NCI-H345 treated with DMSO at 0.1 percent for 48 hours (cell line): Measurements from ENCODE around the gene TTLL5.

ENCODE experiments used
- DNase-seq: peaks from one replicate; lab custom pipeline; 2025; ENCODE audit not compliant: unreplicated experiment; lab: John Stamatoyannopoulos, UW

Gene TTLL5

GRCh38 chr14:75726321-75726720 is 65.3 kb downstream of the TTLL5 start:
- no peak for DNase-seq

DNA sequence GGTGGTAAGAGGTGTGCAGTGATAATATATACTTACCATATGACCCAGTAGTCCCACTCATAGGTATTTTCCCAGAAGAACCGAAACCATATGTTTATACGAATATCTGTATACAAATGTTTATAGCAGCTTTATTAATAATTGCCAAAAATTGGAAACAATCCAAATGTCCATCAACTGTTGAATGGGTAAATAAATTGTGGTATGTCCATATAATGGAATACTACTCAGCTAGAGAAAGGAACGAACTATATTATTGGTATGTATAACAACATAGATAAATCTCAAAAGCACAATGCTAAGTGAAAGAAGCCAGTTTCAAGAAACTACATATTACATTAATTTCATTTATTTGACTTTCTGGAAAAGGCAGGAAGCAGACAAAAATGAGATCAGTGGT is 66.1 kb downstream of the TTLL5 start:
- no peak for DNase-seq

GRCh38 chr14:75732888-75733287 is 71.8 kb downstream of the TTLL5 start:
- DNase-seq, result no peak

DNA sequence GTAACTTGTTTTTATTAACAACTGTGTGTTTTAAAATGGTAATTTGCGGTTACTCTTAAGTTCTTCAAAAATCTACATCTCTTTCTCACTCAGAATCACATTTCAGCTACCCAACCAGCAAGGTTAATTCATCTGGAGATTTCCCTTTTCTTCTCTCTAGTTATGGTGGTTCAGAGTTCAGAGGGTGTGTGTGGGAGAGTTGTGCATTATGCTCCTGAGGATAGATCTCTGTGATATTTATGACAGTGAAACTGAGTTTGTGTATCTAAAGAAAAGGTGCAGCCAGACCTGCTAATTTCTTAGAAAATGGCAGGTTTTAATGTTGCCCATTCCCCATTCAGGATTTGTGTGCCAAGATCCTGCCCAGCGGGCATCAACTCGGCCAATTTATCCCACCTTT is 73.8 kb downstream of the TTLL5 start:
- no peak for DNase-seq

GRCh38 chr14:75736845-75737485 is 75.9 kb downstream of the TTLL5 start:
- no peak for DNase-seq

DNA sequence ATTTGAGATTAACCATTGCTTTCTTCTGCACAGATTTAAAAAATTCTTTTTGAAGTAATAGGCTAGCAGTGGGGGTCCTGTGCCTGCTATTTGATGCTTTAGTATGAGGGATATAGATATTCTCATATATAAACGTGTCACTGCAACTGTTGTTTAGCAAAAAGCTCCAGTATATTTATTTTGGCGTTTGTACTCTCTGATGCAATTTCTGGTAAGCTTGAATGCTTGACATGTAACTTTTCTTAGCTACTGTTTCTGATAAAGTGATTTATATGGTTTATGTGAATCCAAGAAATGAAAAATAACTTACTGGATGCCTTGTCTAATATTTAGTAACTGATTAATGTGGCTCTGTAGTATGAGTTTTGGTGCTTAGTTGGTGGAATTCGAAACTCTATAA is 77.1 kb downstream of the TTLL5 start:
- no peak for DNase-seq

DNA sequence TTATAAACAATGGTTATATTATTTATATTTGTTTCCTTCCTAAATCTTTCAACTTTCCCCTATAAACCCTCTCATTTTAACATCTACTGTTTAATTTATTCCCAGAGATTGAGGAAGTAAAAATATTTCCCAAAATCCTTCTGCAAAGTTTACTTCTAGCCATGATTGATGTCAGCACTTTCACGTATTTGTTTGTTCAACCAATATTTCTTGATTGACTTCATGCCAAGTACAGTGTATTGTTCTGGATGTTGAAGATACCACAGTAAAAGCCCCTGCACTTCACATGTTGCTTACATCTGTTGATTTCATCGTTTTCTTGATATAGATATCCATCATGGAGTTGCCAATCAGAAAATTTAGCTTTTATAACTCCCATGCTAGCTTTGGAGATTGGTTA is 81.8 kb downstream of the TTLL5 start:
- DNase-seq, result no peak

DNA sequence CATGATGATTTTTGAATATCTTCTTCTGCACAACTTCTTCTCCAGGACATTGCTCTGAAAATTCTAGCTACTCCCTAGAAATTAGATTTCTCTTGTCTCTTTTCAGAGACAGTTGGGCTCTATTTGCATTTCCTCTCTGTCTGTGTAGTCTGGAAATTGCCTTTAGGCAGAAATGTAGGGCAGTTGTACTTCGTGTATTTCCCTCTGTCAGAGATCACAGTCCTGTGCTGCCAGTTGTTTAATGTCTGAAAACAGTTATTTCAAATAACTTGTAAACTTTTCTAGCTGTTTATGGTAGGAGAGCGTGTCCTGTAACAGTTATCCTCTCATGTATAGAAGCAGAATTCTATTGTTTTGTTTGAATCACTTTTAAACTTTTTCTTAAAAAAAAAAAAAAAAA is 86.9 kb downstream of the TTLL5 start:
- DNase-seq, result no peak

DNA sequence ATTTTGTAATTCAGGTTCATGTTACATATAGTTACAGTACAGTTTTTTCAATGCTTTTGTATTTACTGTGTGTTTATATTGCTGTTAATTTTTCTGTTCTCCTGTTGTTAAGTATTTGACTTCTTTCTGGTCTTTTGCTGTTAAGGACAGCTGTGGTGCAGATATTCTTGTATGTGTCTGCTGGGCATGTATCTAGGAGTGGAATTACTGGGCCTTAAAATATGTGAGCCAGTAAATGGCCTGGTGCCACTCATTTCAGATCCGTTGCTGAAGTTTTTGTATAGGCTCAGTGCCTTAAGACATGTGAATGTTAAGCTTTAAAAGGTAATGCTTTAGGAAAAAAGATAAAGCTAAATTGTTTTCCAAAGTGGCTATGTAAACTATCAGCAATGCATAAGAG is 87.3 kb downstream of the TTLL5 start:
- DNase-seq, result no peak

DNA sequence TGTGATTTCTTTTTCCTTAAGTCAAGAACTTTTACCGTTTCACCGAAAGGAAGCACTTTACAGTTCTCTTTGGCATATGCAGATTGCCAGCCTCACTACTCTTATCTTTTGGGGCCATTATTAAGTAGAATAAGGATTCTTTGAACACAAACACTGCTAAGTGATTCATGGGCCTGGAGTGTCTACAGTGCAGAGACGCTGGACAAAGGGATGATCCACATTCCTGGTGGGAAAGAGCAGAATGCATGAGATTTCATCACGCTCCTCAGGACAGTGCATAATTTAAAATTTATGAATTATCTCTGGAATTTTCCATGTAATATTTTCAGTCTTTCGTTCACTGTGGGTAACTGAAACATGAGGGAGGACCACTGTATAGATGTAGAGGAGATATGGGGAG is 90.2 kb downstream of the TTLL5 start:
- DNase-seq, result no peak

GRCh38 chr14:75752086-75752485 is 91.0 kb downstream of the TTLL5 start:
- no peak for DNase-seq

DNA sequence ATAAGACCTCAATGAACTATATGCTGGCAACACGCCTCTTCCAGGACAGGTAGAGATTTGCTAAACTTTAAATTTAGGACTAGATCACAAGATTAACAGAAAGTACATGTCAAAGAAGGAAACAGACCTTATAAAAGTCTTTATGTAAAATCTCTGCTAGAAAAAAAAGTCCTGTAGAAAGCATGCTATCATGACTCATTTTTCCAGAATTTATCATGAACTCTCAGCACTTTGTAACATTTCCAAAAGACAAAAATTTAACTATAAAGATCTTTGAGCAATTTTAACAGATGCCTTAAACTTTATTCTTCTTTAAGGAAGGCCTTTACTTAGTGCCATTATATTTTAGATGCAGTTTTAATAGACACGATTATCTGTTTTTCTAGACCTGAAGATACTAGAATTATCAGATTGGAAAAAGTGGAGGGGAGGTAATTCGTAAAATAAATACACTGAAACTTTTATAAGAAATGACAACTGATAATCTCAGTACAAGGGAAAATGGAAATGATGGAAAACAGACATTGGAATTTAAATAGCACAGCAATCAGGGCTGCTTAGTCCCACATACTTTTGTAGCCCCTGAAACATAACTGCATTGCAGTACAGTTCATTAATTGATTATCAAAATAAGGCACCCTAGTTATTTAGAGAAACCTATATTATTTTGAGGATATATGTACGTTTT is 92.0 kb downstream of the TTLL5 start:
- DNase-seq, result no peak

GRCh38 chr14:75753696-75754095 is 92.7 kb downstream of the TTLL5 start:
- no peak for DNase-seq

DNA sequence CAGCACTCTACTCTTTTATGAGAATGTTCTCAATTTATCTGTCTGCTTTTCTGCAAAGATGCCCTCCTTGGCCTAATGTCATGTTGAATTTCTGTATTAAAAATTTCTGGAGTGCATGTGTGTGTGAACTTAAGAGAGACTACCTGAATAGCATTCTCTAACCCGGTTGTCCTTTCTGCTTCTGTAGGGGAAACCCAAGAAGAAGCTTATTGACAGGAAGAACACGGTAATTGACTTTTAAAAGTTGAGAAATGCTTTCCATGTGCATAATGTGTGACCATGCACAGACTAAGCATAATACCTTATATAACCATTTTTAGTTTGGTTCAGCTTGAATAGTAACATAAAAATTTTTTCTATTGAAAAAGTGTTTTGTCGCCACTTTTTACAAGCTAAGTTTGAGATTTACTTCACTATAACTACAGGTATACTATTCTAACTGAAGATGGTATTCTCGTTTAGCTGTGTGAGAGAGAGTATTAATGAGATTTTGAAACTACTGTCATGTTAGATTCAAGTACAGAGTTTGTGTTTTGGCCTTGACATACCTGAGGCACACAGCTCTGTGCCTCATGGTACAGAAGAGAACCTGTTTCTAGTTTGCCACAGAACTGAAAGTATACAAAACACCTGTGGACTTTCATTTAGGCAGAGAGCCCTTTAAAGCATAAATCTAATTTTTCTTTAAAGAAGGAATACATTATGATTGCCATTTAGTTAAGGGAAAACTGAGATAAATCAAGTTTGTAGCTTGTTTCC is 96.8 kb downstream of the TTLL5 start:
- no peak for DNase-seq

- DNase-seq, result no peak
These were observed 103.0 kb downstream of the TTLL5 start for GRCh38 chr14:75764020-75764419.

- no peak for DNase-seq
These were observed 108.1 kb downstream of the TTLL5 start for GRCh38 chr14:75769047-75769685.

DNA sequence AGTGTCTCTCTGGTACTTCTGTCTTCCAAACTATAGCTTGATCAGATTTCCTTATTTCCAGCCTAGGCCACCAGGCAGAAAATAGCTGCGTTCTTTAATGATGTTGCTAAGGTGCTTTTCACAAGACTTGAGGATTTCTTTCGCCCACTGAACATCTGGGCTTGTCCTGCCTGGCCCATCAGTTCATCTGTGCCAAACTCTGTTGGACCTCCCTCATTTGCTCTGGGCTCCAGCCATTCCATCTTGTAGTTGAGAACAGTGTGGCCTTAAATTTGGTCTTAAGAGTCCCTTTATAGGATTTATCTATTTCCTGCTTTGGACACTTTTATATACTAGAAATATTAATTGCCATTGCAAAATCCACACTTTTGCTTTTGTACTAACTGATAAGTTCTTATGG is 109.6 kb downstream of the TTLL5 start:
- no peak for DNase-seq

DNA sequence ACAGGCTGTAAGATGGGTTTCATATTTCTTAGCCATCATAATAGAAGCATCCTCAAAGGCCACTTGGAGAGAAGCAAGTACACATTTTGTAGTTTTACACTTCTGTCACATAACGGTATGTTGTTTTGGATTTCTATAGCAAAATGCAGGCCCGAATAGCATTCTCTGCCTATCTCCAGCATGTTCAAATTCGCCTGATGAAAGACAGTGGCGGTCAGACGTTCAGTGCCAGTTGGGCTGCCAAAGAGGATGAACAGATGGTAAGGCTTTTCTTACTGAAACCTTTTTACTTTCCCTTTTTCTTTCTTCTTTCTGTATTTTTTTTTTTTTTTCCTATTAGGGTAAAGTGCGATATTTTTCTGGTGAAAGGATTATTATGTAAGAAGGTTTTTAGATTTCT is 110.5 kb downstream of the TTLL5 start:
- DNase-seq, result no peak

GRCh38 chr14:75773046-75773445 is 112.0 kb downstream of the TTLL5 start:
- no peak for DNase-seq

DNA sequence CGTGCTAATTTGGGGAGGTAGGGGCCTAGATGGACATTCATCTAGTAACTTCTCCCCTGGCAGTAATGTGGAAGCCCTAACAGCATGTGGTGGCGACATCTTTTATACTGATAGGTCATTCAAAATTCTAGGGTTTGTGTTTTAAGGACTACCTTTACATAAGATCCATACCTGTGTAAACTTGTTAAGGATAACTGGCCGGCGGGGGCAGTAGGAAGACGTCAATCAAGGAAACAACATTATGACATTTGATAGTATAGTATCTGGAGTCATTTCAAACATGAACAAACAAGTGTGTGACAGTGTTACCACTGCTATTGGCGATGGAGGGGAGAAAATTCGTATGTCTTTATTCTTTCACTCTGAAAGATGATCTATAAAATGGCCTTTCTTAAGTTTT is 120.0 kb downstream of the TTLL5 start:
- DNase-seq, result no peak

GRCh38 chr14:75783184-75783583 is 122.1 kb downstream of the TTLL5 start:
- DNase-seq, result no peak
